ENCODE data around the gene MSI2.

GRCh38 chr17:57274162-57274561 is 17.8 kb downstream of the MSI2 start:
- no peak for TF ChIP-seq POLR2AphosphoS5 (IDR thresholded peaks at IDR 0.05; ENCODE audit: borderline replicate concordance, low read depth, low read length)
- no peak for TF ChIP-seq EZH2 (IDR thresholded peaks at IDR 0.05)

All from SK-N-MC (cell line).